Ureter (tissue), 1 donor: Measurements from ENCODE around the gene STAMBPL1. TPM values are rescaled to one million over a fixed set of nuclear protein-coding genes. Genes with fewer than 3 reads are reported as not detected.

Experiments used
- DNase-seq: peaks from one replicate; pipeline ENCODE4 v3.0.0-alpha.2; 2020; ENCODE audit warnings: low spot score
- total RNA-seq: library from RNA; stranded (reverse); gene quantifications from one replicate; pipeline ENCODE4 v1.2.4, GENCODE V29; 2023
- donor health status: DM: yes; HTN: yes; CAD: no.

The STAMBPL1 gene
- total RNA-seq, 1 donor from 2014 or later: 13.2 TPM

DNA sequence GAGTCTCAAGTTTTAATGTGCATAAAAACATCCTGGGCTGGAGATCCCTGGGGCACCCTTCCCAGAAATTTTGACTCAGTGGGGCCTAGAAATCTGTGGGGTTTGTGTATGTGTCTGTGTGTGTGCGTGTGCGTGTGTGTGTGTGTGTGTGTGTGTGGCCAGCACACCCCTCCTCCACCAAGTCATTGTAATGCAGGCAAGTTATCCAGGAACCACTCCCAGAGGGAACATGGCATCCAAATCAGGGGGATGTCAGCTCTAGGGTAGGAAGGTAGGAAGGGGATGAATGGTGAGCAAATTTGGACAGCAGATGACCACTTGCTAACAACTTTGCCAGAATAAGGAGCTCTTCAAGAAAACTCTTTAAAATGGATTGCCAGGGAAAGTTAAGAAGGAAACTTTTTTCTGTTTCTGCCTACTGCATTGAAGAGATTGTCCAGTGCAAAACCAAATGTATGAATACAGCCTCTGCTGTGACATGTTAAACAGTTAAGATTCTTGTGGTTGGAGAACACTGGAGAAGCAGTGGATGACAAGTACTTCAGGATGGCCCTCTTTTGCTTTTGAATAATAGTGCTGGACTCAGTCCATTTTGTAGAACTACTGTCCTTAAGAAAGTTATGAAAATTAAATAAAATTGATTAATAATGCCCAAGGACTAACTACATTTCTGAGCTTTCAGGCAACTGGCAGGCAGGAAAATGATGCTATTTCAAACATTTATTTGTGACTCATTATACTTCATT lies 12.3 kb downstream of the STAMBPL1 start:
- DNase-seq: no peak

DNA sequence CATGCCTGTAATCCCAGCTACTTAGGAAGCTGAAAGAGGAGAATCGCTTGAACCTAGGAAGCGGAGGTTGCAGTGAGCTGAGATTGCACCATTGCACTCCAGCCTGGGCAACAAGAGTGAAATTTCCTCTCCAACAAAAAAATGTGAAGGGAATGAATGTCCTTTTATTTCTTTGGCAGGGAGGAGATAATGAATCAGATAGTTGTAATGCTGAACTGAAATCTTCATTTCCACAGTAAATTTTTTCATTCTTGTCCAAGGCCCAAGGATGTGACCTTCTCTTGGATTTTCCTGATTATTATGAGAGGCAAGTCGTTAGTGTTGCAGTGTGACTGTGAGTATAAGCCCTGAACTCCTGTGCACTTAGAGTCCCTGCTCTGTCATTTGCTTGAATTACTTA lies 13.6 kb downstream of the STAMBPL1 start:
- no peak for DNase-seq

DNA sequence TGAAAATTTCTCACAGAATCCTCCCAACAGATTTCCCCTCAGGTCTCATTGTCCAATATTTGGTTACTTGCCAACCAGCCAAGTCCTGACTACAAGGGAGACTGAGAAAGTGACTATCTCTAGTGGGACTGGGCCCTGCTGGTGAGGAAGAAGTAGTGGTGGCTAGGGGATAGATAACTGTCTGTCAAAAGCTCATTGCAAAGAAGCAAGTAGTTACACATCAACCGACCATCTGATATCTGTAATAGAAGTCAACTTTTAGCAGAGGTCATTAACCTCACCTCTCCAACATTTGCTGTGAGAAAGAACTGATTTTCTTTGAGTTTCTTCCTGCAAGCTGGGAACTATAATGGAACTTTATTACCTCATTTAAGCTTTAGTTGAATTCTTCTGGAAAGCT lies 15.2 kb downstream of the STAMBPL1 start:
- no peak for DNase-seq

DNA sequence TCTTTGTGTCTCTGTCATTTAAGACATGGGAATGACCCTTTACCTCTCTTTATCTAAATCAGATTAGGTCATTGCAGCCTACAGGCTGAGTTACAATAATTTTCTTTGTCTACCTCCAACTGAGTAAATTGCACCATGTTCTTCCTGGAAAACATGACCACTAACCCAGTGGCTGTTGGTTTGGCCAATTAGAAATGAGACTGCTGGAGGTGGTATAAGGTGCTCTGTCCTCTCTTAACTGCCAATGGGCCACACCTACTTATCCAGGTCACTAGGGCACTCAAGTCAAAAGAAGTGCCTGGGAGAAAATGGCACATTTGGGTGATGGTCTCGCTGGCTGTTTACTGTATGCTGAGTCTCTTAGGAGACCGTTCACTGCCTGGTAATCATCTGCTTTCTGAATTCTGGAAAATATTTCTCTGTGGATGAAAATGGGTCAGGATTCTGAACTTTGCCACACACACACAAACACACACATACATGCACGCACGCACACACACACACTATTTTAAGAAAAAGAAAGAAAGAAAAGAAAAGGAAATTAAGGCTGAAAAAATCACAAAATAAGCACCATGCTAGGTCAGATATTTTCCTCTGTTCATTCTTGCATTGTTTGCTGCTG lies 16.4 kb downstream of the STAMBPL1 start:
- no peak for DNase-seq

DNA sequence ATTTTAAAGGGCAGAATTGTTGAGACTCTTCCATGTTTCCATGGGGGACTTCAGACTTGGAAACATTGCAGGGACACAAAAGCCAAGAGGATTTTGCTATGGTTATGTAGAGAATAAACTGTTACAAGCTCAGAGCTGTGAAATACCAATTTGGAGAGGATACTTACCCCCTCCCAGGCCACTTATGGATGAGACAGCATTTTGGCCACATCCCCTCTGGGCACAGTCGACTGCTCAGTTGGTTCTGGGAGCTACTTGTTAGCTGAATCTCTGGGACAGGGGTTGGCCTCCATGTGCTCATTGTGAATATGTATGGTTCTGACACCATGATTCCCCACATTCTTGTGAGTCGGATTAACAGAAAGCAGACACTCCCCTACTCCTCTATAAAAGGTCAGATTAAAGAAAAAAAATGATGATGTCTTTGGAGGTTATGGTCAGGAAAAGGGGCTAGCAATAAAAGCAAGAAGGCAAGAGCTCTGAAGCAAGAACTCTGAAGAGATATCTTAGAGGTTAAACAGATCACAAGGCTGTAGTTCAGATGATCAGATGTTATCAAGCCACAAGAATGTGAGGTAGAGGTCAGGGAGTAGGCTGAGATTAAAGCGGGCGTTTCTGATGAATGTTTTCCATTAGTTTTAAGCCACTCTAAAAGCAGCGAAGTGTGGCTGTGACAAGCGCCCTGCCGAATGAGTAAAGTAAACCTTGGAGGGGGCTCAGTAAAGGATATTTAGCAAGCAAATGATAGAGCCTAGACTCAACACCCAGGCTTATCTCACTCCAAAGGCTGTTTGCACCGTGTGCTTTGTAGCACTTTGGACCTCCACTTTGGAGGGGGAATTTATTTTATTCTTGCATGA lies 17.2 kb downstream of the STAMBPL1 start:
- DNase-seq: no peak

DNA sequence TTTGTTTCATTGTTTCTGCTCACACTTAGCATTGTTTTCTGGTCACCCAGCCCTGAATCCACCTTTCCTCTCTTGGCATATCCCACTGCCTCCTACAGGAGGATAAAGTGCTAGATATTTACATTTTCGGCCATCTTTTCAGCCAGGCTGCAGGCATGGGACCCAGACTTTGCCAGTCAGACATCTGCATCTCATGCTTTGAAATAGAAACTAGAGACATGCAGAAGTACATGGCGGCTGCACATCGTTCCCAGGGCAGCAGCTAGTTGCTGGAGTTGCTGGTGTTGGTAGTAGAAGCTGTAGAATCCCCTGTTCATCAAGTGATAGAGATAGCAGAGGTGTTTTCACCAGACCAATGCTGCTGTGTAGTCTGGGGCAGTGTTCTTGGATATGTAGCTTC lies 18.7 kb downstream of the STAMBPL1 start:
- no peak for DNase-seq

DNA sequence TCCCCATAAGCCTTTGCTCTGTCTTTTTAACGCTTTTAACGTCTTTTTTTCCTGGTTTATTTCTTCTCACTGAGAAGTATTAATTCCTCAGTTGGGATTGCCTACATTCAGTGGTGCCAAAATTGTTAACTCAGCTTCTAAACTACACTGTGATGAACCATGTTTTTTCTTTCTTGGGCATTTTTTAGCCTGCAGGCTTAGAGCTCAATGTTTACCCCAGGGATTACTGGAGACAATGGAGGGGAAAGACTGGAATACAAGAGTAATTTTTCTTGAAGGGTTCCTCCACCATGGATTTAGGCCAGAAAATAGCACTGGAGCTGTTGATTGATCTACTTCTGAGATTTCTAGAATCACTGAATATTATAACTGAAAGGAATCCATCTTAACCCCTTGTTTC lies 19.8 kb downstream of the STAMBPL1 start:
- DNase-seq: no peak

DNA sequence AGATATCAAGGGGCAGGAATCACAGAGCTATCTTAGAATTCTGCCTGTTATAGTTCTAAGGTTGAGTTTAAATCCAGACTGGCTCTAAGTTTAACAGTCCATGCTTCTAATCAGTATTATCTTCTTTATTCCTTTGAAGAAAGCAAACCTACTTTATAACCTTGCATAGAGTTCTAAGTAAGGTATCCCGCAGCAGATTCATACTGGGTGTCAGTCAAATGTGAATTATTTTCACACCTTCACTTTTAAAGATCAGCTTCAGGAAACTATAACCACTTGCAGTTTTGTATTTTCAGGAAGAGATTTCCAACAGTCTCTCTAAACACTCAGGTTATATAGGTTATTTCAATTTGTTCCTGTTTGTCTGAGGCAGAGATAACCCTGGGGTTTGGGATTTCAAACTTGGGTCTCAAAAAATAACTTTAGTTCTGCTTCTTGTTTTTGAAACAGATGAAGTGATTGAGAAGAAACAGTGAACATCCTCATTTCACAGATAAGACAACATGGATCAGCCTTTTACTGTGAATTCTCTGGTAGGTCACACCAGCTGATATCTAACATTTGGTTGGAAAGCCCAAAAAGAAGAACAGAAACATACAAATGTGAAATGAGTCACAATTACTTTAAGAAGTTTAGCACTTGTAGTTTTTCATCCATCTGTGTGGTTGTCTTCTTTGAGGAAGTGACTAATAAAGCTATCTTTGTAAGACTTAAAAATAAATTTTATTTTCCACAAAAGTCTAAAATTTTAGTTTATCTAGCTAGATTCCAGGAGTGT lies 21.4 kb downstream of the STAMBPL1 start:
- no peak for DNase-seq

DNA sequence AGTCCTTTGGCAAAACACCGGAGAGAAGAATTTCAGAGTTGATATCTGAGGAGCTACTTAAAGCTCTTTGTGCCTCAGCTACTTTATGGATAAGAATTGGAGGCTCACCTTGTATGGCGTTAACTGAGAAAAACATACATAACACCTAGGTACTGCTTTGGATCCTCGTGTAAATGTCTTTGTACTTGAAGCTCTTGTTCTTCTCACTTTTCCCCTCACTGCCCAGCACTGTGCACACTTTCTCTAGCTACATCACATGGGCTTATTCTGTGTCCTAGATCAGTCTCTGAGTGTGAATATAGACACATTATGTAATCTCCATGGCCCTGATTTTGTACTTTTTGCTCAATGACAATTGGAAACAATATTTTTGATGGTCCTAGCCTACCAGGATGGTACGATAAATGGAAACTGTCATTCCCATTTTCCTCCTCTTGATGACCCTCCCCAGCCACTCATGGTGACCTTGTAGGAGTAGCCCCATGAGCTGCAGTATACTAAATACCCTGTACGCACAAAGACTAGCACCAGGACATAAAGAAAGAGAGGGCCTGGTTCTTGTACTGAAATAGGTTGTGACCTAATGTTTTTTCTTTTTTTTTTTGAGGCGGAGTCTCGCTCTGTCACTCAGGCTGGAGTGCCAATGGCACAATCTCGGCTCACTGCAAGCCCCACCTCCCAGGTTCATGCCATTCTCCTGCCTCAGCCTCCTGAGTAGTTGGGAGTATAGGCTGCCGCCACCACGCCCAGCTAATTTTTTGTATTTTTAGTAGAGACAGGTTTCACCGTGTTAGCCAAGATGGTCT lies 22.1 kb downstream of the STAMBPL1 start:
- no peak for DNase-seq

DNA sequence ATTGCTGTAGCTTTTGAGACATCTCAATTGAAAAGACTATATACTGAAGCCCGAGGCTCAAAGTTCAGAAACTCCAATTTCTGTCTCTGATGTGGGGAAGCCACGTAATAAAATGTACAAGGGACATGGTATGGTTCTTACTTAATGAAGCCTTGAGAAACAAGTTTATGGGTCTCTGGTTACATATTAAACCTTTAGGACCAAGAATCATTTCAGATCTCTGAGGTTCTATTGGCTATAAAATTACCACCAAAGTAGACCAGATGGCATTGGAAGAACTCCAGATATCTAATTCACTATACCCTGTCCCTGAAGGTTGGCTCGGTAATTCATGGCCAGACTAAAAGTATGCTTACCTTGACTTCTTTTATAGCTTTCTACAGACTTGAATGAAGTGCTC lies 23.7 kb downstream of the STAMBPL1 start:
- no peak for DNase-seq

DNA sequence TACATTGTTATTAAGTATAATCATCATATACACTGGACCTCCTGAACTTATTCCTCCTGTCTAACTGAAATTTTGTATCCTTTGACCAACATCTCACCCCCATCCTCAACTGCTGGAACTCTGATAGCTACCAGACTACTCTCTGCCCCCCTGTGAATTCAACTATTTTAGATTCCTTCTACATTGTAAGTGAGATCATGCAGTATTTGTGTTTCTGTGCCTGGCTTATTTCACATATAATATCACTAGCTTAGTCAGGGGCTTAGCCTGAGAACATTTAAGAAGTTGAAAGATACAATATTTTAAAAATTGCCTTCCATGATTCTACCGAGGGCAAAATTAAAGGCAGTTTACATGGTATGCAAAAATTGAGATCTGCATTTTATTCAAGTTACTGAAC lies 26.9 kb downstream of the STAMBPL1 start:
- DNase-seq: no peak

DNA sequence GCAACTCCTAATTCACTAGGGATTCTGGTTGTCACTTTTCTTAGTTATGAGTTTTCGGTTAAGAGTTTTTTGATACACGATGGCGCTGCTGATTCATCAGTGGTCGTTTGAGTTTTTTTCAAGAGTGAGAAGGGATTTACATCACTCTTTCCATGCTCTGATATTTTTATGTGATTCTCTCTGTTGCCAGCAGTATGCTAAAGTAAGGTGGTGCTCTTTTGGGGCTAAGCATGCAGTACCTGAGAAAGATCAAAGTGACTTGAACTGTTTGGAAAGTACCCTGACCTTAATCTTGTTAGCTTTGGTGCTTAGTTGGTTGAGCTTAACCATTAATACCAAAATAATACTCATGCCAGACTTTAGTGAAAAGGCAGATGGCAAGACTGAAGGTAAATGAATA lies 28.1 kb downstream of the STAMBPL1 start:
- DNase-seq: no peak

DNA sequence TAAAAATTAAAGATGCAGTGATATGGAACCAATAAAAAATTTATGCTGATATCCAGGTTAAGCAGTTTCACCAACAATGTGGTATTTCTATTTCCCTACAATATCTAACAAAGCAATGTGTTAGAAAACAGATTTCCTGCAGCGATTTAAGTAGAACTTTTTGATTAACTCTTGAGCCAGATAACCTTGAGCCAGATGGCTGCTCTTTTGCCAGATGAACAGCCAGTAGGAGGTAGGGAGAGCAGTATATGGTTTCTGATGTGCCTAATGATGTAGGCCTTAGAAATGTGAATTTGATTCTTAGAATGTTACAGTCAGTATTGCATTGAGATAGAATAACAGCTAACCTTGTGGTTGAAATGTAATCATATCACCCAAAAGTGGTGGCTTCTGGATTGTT lies 31.1 kb downstream of the STAMBPL1 start:
- no peak for DNase-seq

DNA sequence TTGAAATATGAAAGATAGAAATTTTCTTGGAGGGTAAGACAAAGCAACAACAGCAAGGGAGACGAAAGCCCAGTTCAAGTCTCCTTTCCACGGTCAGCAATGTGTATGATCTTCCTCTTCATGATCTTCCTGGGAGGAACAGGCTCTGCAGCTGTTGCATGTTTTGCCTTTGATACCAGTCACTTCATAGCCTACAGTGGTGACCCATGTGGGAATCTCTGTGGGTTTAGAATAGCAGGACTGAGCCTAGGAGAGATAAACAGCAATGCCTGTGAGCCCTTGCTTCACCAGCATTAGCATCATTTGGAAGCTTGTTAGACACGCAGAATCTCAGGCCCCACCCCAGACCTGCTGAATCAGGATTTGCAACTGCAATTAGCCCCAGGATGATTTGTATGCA lies 31.8 kb downstream of the STAMBPL1 start:
- no peak for DNase-seq

DNA sequence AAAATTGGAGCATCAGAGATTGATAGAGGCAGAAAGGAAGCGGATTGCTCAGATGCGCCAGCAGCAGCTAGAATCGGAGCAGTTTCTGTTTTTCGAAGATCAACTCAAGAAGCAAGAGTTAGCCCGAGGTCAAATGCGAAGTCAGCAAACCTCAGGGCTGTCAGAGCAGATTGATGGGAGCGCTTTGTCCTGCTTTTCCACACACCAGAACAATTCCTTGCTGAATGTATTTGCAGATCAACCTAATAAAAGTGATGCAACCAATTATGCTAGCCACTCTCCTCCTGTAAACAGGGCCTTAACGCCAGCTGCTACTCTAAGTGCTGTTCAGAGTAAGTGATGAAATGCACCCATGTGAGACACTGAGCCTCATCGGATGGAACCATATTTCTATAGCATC lies 33.1 kb downstream of the STAMBPL1 start:
- no peak for DNase-seq

DNA sequence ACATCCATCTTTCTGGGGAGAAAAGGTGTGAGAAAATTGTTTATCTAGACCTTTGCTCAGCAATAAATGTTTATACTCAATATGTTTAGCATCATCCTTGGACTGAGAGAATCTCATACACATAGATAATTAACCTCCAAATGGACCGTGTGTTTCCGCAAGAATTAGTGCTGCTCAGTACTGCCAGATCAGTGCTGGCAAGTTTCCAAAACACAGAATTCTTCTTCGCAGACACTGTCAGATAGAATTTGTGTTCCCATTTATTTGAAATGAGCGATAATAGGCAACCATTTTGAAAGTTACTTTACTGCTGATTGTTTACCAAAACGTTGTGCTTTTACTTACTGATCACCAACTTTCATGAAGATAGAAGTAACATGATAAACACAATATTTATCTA lies 33.7 kb downstream of the STAMBPL1 start:
- DNase-seq: no peak

DNA sequence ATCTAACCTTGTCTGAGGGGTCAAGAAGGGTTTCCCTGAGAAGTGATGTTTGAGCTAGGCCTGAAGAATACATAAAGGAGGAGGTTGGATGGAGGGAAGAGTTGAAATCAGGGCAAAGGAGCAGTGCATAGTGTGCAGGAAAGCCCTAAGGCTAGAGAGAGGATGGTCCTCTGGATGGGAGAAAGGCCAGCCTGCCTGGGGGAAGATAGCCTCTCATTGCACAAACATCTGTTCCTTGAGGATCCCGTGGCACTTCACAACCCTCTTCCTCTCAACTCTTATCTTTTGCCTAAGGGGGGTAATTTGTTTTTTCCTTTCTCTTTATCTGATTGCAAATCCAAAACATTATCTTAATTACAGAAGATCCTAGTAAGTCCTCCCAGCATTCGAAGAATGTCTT lies 35.7 kb downstream of the STAMBPL1 start:
- DNase-seq: no peak

DNA sequence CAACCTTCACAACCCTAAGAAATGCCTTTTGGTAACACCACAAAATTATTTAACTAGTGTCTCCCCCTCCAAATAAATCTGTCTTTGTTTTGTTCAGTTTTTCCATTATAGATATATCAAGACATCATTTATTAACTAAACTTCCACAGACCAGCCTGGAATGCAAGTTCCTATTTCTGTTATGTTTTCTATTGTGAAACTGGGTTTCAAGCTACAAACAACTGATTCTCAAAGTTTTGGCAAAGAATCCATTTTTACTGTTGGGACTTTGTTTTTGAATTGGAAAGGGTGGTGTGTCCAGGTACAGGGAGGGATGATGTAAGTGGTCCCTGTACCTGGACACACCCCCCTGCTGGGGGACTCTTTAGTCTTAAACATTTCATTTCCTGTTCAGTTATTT lies 36.2 kb downstream of the STAMBPL1 start:
- no peak for DNase-seq

DNA sequence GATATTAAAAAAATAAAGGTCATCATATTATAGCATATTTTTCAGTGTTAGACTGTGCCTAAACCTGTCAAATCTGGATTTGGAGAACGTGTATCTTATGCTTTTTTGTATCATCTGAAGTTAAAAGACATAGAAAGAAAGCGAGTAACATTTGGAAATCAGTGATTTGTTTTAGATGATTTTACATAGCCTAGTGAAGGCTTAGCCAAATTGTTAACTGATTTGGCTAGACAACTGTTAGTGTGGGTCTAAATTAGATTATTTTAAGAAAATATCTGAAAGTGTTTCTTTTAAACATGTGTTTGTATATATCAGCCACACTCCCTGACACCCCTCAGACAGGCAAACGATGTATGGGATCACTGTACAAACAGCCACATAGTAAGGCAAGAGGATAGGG lies 36.9 kb downstream of the STAMBPL1 start:
- DNase-seq: no peak

DNA sequence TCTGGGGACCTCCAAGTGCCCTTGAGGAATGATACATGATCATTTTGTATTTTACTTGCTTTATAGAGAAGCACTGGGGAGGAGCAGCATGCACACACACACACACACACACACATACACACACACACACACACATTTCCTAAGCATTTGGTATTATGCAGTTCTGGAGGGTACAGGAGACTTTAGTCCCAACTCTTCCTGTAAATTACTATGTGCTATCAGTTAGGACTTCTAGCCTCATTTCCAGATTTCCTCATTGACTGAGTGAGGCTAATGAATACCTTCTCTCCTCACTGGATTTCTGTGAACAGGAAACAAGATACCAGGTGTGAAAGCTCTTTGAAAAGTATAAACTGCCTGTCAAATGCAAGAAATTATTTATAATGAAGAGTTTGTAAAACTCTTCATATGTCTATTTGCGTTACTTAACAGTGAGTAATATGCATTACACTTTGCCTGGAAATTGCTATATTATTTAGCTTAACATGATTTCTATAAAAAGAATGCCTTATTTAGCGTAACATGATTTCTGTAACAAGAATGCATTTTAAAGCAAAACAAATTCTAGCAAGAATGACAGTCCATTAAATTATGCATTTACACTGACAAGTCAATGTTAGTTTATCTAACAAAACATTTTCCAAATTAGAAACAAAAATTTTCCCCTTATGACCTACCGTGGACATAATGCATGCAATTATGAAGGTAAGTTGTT lies 38.3 kb downstream of the STAMBPL1 start:
- no peak for DNase-seq

DNA sequence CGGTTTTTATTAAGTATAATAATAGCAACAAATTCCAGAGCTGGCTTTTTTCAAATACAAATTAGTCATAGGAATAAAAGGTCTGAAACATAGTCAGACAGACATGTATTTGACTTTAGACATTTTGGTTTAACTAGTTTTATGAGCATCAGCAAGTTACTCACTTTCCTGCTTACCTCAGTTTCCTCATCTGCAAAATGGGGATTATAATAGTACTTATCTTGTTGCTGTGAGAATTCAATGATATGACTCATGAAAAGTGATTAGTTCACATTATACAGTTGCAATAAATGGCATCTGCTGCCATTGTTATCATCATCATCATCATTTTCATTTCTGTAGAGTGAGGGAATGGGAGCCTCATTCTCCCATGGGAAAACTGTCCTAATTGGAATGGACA lies 39.0 kb downstream of the STAMBPL1 start:
- DNase-seq: no peak
